ENCODE data around the gene CHMP6.

- no peak for TF ChIP-seq POLR2A (IDR thresholded peaks at IDR 0.05)
- no peak for TF ChIP-seq CTCF (IDR thresholded peaks at IDR 0.05)
- TF ChIP-seq POLR2AphosphoS5 (IDR thresholded peaks at IDR 0.05) = no peak
- no peak for TF ChIP-seq EP300 (IDR thresholded peaks at IDR 0.05)
These were observed 42.6 kb upstream of the CHMP6 start for GRCh38 chr17:80948976-80949450.
